Stimulated activated CD8-positive, alpha-beta memory T cell treated with anti-CD3 and anti-CD28 coated beads, Interleukin-2, amount 100 ng/mL, for 1 hour (primary cell): ENCODE data around the gene NPY4R.
"Not testable (repeated sequence)": the region's sequence is repeated elsewhere in the genome, so short reads cannot be mapped to it uniquely, and the experiment has no call there.

ENCODE experiments used
- DNase-seq, 2 donors: peaks; one replicate each; pipeline ENCODE4 v3.0.0-alpha.2; 2020; ENCODE audit warnings: low read depth in 2 of 2

The NPY4R gene

DNA sequence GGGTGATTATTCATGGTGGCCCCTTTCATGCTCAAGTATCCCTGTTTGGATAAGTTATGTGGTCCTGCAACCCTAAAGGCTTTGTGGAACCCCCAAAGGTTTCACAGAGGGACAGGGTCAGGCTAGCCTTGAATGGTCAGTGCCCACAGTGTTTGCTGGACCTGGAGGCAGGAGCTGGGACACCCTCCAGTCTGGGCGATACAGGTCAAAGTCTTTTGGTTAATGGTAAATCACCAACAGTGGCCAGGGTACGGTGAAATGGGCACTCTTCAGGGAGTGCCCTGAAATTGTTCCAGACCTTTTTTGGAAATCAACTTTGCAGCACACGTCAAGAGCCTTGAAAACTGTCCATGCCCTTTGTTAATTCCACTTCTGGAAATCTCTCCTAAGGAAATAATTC lies 8.7 kb downstream of the NPY4R start:
- DNase-seq: not testable (repeated sequence)

DNA sequence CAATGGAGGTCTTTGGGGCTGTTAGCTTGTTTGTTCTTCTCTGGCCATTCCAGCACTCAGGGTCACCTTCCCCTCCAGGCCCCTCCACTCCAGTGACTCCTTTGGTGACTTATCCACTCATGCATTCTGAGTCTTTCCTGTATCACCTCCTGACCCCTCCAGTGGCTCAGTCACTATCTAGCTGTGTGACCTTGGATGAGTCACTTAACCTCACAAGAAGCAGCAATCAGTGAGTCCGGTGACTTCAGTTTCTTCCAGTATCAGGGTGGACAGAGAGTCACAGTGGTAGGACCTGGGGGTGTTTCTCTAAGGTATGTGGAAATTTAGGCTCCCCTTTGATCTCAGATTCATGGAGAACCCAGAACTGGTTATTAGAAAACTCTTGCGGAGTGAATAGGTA lies 9.8 kb downstream of the NPY4R start:
- not testable (repeated sequence) for DNase-seq

DNA sequence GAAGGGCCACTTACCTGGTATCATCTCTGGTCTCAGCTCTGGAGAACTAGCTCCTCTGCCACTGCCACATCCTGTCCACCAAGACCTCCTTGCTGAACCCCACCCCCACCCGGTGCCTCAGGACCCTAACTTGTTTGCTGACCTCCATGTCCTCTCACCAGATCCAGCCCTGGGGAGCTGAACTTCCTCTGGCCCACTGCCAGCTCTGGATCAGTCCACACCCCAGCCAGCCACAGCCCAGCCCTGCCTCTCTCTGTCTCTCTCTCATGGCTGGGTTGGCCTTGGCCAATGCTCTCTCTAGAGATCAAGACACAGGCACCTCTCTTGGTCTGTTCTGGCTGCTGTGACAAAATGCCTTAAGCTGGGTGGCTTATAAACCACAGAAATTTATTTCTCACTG lies 14.4 kb downstream of the NPY4R start:
- DNase-seq: not testable (repeated sequence)

DNA sequence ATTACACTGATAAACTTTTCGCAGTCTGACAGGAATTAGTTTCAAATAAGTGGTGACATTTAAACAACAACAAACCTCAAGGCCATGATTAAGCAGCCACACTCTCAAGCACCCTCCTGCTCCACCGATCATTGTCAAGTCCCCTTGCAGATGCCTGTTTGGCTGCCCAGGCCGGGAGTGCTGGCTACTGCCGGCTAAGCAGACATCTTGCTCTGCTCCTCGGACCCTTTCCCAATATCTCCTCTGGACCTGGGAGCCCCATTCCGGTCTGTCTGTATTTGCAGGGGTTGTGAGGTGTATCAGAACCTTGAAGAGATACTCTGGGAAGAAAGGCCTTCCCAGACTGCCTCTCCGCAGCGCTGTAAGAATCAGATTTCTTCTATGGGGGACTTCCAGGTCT lies 14.9 kb downstream of the NPY4R start:
- not testable (repeated sequence) for DNase-seq

DNA sequence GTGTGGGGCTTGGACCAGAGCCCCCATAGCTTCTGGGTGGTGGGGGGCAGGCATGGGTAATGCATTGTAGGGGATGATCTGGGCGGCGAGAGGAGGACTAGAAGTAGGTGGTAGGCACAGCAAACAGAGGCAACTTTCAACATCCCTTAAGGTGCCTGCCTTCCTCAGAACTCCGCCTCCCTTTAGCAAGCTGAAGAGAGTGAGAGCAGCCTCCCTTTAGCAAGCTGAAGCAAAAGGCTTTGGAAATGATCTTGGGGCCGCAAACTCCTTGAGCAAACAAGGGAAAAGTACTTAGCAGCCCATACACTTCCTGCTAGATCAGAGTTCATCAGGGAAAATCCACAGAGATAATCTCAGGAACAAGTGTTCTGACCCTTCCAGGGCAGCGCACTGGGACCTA lies 18.3 kb downstream of the NPY4R start:
- not testable (repeated sequence) for DNase-seq

DNA sequence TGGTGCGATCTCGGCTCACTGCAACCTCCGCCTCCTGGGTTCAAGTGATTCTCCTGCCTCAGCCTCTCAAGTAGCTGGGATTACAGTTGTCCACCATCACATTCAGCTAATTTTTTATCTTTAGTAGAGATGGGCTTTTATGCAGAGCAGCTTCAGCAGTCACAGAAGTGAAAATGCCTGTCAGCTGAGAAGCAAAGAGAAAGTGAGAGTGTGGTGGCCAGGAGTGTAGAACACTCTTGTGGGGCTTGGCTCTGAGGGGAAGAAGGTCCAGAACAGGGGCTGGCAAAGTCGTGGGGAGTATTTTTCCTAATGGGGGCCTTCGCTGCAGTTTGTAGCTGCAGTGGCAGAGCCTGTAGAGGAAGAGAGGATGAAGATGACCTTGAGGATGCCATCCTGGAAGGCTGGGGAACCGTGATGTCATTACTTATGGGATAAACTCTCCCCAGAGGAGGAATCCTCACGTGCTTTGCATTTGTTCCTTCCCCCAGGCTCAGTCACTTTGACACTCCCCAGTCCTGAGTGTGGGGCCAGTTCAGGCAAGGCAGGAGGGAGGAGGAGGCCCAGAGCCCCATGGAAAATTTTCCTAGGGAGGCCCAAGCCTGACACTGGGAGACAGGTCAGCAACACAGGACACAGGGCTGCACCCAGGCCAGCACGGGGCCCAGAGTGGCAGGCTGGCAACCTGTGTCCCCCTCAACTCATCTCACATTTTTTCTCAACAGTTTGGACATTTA lies 20.2 kb downstream of the NPY4R start:
- not testable (repeated sequence) for DNase-seq

DNA sequence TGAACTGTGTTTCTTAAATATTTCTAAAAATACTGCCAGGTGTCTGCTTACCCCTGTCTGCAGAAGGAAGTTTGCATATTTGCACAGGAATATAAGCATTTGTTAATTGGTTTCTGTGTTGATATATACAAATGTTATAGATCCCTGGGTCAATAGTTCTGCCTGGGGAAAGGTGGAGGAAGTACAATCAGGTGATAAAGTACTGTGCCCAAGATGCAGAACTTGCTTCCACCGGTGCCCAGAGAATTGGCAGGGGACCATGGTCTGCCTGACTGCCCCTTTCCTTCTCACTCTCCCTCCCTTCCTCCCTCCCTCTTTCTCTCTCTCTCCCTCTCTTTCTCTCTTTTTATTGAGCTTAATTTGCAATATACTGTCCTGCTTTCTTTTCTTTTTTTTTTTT lies 22.3 kb downstream of the NPY4R start:
- DNase-seq: not testable (repeated sequence)

DNA sequence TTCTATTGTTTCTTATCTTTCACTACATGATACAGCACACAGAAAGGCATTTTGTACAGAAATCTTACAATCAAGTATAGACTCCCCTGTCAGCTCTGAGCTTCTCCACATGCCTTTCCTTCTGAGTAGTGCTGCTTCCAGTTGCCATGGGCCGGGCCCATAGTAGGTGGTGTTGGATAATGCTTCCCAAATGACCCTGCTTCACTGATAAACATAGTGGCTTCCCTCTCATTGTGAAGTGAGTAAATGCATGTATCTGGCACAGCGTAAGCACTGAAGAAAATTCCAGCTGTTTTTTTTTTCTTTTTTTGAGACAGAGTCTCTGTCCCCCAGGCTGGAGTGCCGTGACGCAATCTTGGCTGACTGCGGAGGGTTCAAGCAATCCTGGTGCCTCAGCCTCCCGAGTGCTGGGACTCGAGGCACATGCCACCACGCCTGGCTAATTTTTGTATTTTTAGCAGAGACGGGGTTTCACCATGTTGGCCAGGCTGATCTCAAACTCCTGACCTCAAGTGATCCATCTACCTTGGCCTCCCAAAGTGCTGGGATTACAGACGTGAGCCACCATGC lies 23.0 kb downstream of the NPY4R start:
- DNase-seq: not testable (repeated sequence)

DNA sequence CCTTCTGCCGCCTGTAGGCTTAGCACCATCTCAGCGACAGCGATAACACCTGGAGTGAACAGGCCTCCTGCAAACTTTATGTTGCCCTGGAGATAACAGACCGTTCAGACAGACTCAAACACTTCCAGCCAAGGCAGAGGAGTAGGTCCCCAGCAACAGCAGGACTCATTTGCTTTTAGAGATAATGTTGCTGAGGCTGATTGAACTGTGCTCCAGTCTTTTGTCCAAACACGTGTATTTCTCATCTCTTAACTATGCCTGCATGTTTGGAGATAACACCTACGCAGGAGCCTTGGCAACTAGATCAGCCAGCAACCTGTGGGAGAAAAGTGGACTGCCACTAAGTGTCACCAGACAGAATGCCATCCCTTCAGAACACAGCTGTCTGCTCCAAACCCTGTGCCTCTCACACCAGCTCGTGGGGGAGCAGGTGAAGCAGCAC lies 23.9 kb downstream of the NPY4R start:
- not testable (repeated sequence) for DNase-seq

DNA sequence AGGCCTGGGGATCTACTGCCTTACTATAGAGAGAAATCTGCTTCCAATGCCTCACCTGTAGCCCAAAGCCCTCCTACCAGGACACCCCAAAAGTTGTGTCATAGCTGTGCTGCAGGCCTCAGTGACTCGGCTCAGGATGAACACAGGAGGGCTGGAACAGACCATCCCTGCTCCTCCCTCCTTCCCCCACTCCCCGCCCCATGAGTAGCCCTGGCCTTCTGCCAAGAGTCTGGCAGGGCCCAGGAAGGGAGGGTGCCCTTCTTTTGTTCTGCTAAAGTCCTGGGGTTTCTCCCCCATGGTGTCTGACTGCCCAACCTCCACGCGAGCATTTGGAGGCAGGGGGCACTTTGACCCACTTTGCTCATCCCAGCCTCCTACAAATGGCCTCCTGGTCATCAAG lies 24.8 kb downstream of the NPY4R start:
- not testable (repeated sequence) for DNase-seq

DNA sequence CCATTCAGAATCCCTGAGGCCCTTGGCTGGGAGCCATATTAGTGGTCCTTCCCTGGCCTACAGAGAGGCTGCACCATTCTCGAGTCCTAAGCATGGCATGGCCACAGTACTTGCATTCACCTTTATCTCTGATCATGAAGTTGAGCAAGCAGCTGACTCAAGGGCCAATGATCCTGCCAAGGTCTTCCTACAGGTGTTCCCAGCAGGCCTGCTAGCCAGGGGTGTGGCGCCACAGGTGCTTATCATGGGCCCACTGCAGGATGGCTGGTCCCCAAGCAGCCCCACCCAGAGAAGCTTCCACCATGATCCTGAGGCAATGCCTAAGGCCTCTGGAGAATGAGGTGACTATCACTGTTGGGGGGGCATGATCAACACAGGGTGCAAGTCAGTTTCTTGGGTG lies 42.2 kb downstream of the NPY4R start:
- DNase-seq: not testable (repeated sequence)

DNA sequence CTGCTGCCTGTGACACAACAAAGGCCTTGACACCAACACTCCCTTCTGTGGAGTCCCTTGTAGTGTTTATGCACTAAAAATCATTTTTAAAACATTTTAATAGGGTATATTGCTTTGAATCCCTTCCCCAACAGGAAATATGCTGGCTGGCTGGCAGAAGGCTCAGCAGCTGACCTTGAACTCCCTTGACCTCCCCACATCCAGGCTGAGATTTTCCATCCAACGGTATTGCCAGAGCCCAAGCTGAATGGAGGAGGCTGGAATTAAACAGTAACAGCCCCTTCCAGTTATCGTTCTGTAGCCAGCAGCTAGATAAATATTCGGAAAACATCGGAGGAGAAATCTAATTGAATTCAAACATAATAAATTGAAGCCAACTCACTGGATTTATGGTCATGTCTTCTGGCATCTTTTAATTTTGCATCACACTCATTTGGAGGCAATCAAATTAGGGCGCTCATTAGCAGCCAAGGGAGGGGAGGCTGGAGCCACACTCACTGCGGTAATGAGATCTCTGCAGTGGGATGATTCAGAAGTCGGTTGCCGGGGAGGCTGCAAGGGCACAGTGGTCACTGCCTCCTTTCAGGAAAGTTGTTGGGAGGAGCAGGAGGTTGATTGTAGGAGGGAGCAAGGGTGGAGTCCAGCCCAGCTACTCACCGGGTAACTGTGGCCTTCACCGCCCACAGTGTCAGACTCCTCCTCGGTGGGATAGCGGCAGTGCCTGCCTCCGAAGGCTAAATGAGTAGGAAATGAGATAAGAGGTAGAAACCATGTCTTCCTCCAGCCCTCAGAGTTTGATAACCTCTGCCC lies 46.0 kb downstream of the NPY4R start:
- not testable (repeated sequence) for DNase-seq

DNA sequence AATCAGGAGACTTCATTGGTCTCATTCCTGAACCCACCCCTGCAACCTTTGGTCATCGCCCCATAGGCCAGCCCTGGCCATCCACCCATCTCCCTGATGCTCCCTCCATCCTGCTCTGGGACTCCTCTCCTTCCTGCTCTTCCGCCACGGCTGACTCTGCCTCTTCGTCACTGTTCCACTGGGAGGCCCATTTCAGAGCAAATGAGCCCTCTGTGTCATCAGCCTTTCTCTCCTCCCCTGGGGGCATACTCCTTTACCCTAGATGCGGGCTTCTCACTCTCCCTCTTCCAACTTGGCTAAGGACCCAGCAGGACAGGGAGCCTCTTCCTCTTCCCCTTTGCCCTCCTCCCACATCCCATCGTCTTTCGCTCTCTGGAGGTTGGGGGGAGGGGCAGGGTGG lies 47.5 kb downstream of the NPY4R start:
- not testable (repeated sequence) for DNase-seq

DNA sequence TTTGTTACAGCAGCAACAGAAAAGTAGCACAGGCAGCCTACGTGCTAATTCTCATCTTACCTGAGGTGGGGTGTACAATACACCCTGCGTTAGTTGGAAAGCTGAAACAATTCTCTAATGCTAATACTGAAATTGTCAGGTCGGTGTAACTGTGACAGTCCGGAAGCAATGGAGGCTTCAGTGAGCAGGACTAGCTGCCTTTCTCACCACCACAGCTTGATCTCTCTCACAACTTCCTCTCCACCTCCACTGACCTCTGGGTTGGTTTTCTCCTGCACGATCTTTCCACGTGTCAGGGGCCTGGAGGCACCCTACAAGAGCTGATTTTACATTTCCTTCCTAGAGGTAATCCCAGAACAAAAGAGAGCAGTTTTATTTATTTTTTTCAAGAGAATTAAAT lies 50.5 kb downstream of the NPY4R start:
- DNase-seq: not testable (repeated sequence)

DNA sequence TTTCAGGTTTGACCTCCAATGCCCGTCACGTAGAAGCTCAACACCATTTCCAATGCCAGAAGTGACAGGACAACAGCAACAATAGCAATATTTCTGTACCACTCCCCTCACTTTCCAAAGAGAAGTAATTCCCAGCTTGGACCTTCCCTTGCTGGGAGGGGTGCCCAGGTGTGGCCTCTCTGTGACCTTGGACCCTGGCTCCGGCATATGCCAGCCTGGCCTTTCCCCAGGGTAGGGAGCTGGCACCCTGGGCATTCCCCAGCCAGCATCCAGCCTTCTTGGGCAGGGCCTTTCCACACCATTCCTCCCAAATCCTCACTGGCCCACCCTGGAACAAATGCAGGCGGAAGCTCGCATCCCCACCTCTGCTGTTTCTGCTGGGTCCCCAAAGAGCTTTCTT lies 53.1 kb downstream of the NPY4R start:
- not testable (repeated sequence) for DNase-seq

DNA sequence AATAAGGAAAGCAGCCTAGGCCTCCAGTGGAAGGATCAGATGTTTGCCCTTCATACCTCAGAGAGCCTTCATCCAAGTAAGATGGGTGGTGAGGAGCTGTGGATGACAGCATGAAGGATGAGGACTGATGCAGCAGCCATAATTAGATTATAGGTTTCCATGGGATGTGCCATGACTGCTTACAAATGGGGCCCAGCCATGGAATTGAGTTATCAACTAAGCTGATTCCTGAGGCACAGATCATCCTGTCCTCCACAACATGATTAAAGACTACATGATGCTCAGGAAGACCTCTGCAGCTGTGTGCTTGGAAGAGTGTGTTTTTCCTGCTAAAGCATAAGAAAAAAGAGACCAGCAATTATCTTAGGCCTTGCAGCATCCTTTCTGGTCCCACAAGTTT lies 54.6 kb downstream of the NPY4R start:
- not testable (repeated sequence) for DNase-seq
